Measurements from ENCODE around the gene CACNA1S.

GRCh38 chr1:201131398-201131797, 19.2 kb upstream of the CACNA1S start:
- no peak for TF ChIP-seq CTCF (IDR thresholded peaks at IDR 0.05; ENCODE audit: low read depth, low read length)
- no peak for TF ChIP-seq MAX (IDR thresholded peaks at IDR 0.05; ENCODE audit: low read depth, low read length)
- no peak for TF ChIP-seq POLR2A (IDR thresholded peaks at IDR 0.05; ENCODE audit: extremely low read depth, insufficient read length)

Measured in NB4 (cell line).